HCT116 (cell line): ENCODE data around the gene CPA2.

Source experiments
- CBX3 ChIP-seq: IDR thresholded peaks from 2 replicates; pipeline ENCODE4 v1.6.1; 2012; ENCODE audit warnings: low read depth
- ELF1 ChIP-seq: IDR thresholded peaks from 2 replicates; pipeline ENCODE4 v1.6.1; 2012; ENCODE audit warnings: low read depth, borderline replicate concordance
- EZH2 ChIP-seq: fragments of 200-600 bp; sonication (generic); IDR thresholded peaks from 2 replicates; pipeline ENCODE4 v1.6.1; 2017; ENCODE audit warnings: antibody characterized with exemption, mixed run types
- FOSL1 ChIP-seq: IDR thresholded peaks from 2 replicates; pipeline ENCODE4 v1.6.1; 2012; ENCODE audit warnings: low read depth
- JUND ChIP-seq: IDR thresholded peaks from 2 replicates; pipeline ENCODE4 v1.6.1; 2012
- POLR2A ChIP-seq: IDR thresholded peaks from 2 replicates; pipeline ENCODE4 v1.7.0; 2011; ENCODE audit warnings: borderline replicate concordance; ENCODE audit not compliant: insufficient read depth, insufficient read length; ENCODE audit errors: extremely low read depth
- POLR2AphosphoS5 ChIP-seq: IDR thresholded peaks from 2 replicates; pipeline ENCODE4 v1.6.1; 2011; ENCODE audit warnings: mild to moderate bottlenecking, low read depth, low read length, moderate library complexity
- RAD21 ChIP-seq: IDR thresholded peaks from 2 replicates; pipeline ENCODE4 v1.6.1; 2012; ENCODE audit warnings: low read depth, mild to moderate bottlenecking
- YY1 ChIP-seq: IDR thresholded peaks from 2 replicates; pipeline ENCODE4 v1.6.1; 2011; ENCODE audit warnings: low read length, low read depth, moderate library complexity, mild to moderate bottlenecking; ENCODE audit not compliant: insufficient replicate concordance; ENCODE audit errors: extremely low read depth
- ZNF274 ChIP-seq: fragments of 200-500 bp; sonication (Bioruptor generic); IDR thresholded peaks from 2 replicates; pipeline ENCODE4 v1.6.1; 2014; ENCODE audit warnings: mild to moderate bottlenecking, low read depth, low read length, inconsistent platforms
- TF ChIP-seq, protein P1 (sequence below), 3 experiments: fragments of 200-600 bp in 1 of 3; sonication (generic) in 1 of 3; IDR thresholded peaks in 2 of 3; conservative IDR thresholded peaks in 1 of 3; 2 replicates each; pipeline ENCODE4 v1.5.1; 2012 to 2017; ENCODE audit warnings: low read depth in 2 of 3, low read length in 2 of 3, antibody characterized with exemption in 1 of 3, borderline replicate concordance in 1 of 3, control low read depth in 1 of 3, mild to moderate bottlenecking in 1 of 3, mixed read lengths in 1 of 3, mixed run types in 1 of 3, moderate library complexity in 1 of 3; ENCODE audit not compliant: insufficient read depth in 1 of 3
- TF ChIP-seq, protein P2 (sequence below): IDR thresholded peaks from 2 replicates; pipeline ENCODE4 v1.6.1; 2012
- TF ChIP-seq, protein P3 (sequence below): IDR thresholded peaks from 2 replicates; pipeline ENCODE4 v1.6.1; 2011; ENCODE audit warnings: mild to moderate bottlenecking, low read length, moderate library complexity; ENCODE audit not compliant: insufficient replicate concordance; ENCODE audit errors: extremely low read depth
- TF ChIP-seq, protein P4 (sequence below): IDR thresholded peaks from 2 replicates; pipeline ENCODE4 v1.6.1; 2012

DNA sequence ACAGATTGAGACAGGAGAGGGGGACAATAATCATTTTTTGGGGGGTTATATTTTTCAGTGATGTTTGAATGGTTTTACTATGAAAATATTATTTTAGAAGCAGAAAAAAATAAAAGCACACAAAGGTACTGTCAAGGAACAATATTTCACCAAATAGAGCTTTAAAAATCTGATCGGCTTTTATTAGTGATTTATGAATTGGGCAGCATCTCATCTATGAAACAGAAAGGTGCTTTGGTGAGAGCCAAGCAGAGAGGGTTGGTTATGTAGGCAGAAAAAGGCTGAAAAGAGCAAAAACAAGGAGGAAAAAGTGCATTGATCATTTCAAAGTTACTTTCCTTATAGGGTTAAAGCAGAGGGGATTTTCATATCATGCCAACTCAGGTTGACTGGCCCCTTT, 26.4 kb upstream of the CPA2 start:
- TF ChIP-seq JUND (no peak), POLR2AphosphoS5 (no peak), FOSL1 (no peak), ZNF274 (no peak), EZH2 (no peak), POLR2A (no peak), ELF1 (no peak), YY1 (no peak), CBX3 (no peak), RAD21 (no peak)
- TF ChIP-seq, protein P1, sequence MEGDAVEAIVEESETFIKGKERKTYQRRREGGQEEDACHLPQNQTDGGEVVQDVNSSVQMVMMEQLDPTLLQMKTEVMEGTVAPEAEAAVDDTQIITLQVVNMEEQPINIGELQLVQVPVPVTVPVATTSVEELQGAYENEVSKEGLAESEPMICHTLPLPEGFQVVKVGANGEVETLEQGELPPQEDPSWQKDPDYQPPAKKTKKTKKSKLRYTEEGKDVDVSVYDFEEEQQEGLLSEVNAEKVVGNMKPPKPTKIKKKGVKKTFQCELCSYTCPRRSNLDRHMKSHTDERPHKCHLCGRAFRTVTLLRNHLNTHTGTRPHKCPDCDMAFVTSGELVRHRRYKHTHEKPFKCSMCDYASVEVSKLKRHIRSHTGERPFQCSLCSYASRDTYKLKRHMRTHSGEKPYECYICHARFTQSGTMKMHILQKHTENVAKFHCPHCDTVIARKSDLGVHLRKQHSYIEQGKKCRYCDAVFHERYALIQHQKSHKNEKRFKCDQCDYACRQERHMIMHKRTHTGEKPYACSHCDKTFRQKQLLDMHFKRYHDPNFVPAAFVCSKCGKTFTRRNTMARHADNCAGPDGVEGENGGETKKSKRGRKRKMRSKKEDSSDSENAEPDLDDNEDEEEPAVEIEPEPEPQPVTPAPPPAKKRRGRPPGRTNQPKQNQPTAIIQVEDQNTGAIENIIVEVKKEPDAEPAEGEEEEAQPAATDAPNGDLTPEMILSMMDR (IDR thresholded peaks at IDR 0.05 in 2 of 3, conservative IDR thresholded peaks at IDR 0.05 in 1 of 3; ENCODE audit: borderline replicate concordance in 1 of 3, insufficient read depth in 1 of 3, low read depth in 2 of 3, low read length in 2 of 3) = no peak
- TF ChIP-seq, protein P2, sequence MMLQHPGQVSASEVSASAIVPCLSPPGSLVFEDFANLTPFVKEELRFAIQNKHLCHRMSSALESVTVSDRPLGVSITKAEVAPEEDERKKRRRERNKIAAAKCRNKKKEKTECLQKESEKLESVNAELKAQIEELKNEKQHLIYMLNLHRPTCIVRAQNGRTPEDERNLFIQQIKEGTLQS = no peak
- TF ChIP-seq, protein P3, sequence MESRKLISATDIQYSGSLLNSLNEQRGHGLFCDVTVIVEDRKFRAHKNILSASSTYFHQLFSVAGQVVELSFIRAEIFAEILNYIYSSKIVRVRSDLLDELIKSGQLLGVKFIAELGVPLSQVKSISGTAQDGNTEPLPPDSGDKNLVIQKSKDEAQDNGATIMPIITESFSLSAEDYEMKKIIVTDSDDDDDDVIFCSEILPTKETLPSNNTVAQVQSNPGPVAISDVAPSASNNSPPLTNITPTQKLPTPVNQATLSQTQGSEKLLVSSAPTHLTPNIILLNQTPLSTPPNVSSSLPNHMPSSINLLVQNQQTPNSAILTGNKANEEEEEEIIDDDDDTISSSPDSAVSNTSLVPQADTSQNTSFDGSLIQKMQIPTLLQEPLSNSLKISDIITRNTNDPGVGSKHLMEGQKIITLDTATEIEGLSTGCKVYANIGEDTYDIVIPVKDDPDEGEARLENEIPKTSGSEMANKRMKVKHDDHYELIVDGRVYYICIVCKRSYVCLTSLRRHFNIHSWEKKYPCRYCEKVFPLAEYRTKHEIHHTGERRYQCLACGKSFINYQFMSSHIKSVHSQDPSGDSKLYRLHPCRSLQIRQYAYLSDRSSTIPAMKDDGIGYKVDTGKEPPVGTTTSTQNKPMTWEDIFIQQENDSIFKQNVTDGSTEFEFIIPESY = no peak
- TF ChIP-seq, protein P4, sequence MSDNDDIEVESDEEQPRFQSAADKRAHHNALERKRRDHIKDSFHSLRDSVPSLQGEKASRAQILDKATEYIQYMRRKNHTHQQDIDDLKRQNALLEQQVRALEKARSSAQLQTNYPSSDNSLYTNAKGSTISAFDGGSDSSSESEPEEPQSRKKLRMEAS = no peak
